HEK293T (cell line): ENCODE data around the gene ANXA8.
"Not testable (repeated sequence)": the region's sequence is repeated elsewhere in the genome, so short reads cannot be mapped to it uniquely, and the experiment has no call there.

Experiments used
- BHLHE40 ChIP-seq: fragments of 450-650 bp; IDR thresholded peaks from 2 replicates; pipeline ENCODE4 v1.6.1; 2016; ENCODE audit warnings: mild to moderate bottlenecking, moderate library complexity, borderline replicate concordance
- CTBP1 ChIP-seq: fragments of 450-650 bp; IDR thresholded peaks from 2 replicates; pipeline ENCODE4 v1.6.1; 2016; ENCODE audit warnings: borderline replicate concordance
- ELF4 ChIP-seq: fragments of 450-650 bp; IDR thresholded peaks from 2 replicates; pipeline ENCODE4 v1.6.1; 2017; ENCODE audit warnings: antibody characterized with exemption
- FOXK2 ChIP-seq: fragments of 450-650 bp; IDR thresholded peaks from 2 replicates; pipeline ENCODE4 v1.6.1; 2016; ENCODE audit warnings: mild to moderate bottlenecking
- FOXM1 ChIP-seq: fragments of 450-650 bp; IDR thresholded peaks from 2 replicates; pipeline ENCODE4 v1.6.1; 2017; ENCODE audit warnings: mild to moderate bottlenecking, borderline replicate concordance
- LEF1 ChIP-seq: fragments of 450-650 bp; IDR thresholded peaks from 2 replicates; pipeline ENCODE4 v1.6.1; 2017; ENCODE audit warnings: mild to moderate bottlenecking, borderline replicate concordance
- SP1 ChIP-seq: fragments of 450-650 bp; IDR thresholded peaks from 2 replicates; pipeline ENCODE4 v1.6.1; 2017
- SUZ12 ChIP-seq: fragments of 450-650 bp; IDR thresholded peaks from 2 replicates; pipeline ENCODE4 v1.6.1; 2016; ENCODE audit warnings: mild to moderate bottlenecking
- TARDBP ChIP-seq: fragments of 450-650 bp; IDR thresholded peaks from 2 replicates; pipeline ENCODE4 v1.6.1; 2016
- ZNF384 ChIP-seq: fragments of 450-650 bp; IDR thresholded peaks from 2 replicates; pipeline ENCODE4 v1.6.1; 2016
- TF ChIP-seq, protein P1 (sequence below): fragments of 450-650 bp; IDR thresholded peaks from 2 replicates; pipeline ENCODE4 v1.6.1; 2016

DNA sequence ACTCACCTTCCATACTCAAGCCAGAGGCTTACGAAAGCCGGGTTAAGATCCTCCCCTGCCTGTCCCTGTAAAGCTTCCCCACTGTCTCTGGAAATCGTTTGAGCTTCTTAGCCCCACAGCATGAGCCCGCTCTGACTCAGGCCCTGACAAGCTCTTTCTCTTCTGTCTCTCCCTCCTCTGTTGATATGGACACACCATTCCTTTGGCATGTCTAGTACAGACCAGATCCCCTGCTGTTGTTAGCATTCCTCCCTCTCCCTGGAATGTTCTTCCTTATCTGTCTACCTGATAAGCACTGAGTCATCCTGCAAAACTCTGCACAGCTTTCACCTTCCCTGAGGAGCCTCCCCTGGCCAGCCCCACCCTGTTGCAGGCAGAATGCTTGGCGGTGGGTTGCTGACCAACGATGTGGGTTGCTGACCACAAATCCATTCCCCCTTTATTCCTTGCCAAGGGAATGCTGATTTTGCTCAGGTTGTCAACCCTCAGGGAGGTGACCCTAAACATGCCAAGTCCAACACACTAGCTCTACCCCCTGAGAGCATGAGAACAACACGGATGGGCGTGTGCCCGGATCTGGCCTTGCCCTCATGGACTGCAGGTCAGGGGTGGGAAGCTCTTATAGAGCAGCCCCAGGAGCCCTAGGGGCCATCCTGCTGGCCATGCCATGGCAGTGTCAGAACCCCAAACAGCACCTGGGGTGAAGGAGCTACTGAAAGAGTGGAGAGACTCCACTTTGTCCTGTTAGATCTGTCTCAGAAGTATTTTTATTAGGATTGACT, 21.1 kb downstream of the ANXA8 start:
- TF ChIP-seq BHLHE40, TARDBP, ZNF384, LEF1, ELF4, SUZ12, SP1, FOXK2, FOXM1, CTBP1: not testable (repeated sequence)
- TF ChIP-seq, protein P1, sequence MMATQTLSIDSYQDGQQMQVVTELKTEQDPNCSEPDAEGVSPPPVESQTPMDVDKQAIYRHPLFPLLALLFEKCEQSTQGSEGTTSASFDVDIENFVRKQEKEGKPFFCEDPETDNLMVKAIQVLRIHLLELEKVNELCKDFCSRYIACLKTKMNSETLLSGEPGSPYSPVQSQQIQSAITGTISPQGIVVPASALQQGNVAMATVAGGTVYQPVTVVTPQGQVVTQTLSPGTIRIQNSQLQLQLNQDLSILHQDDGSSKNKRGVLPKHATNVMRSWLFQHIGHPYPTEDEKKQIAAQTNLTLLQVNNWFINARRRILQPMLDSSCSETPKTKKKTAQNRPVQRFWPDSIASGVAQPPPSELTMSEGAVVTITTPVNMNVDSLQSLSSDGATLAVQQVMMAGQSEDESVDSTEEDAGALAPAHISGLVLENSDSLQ, result not testable (repeated sequence)
